Osteoblast (primary cell): Measurements from ENCODE around the gene C11orf71. TPM values are rescaled to one million over a fixed set of nuclear protein-coding genes. Genes with fewer than 3 reads are reported as not detected.

ENCODE experiments used
- DNase-seq: peaks from one replicate; pipeline ENCODE4 v3.0.0; 2011; ENCODE audit warnings: low spot score, mixed read lengths; ENCODE audit not compliant: insufficient read length; ENCODE audit errors: missing footprints
- H2AFZ ChIP-seq: 2 replicates; pipeline ENCODE4 v1.6.0; 2011; ENCODE audit warnings: mild to moderate bottlenecking, low read length
- H3K27ac ChIP-seq: 2 replicates; pipeline ENCODE4 v1.5.1; 2011; ENCODE audit warnings: mild to moderate bottlenecking, low read depth, low read length, moderate library complexity
- H3K27me3 ChIP-seq: 2 replicates; pipeline ENCODE4 v1.6.0; 2012; ENCODE audit warnings: mild to moderate bottlenecking, control low read depth, inconsistent platforms, low read length, moderate library complexity; ENCODE audit not compliant: insufficient read depth
- H3K36me3 ChIP-seq: 2 replicates; pipeline ENCODE4 v1.5.1; 2011; ENCODE audit warnings: mild to moderate bottlenecking, low read length, control low read depth, moderate library complexity; ENCODE audit not compliant: insufficient read depth
- H3K4me1 ChIP-seq: 2 replicates; pipeline ENCODE4 v1.5.1; 2011; ENCODE audit warnings: mild to moderate bottlenecking, low read length, control low read depth, moderate library complexity; ENCODE audit not compliant: insufficient read depth
- H3K4me2 ChIP-seq: 2 replicates; pipeline ENCODE4 v1.6.0; 2011; ENCODE audit warnings: mild to moderate bottlenecking, low read length; ENCODE audit not compliant: insufficient read depth
- H3K4me3 ChIP-seq: fragments of 200-600 bp; sonication (generic); 3 replicates; pipeline ENCODE4 v1.5.1; 2012; ENCODE audit warnings: mild to moderate bottlenecking, low read length, inconsistent platforms; ENCODE audit not compliant: insufficient read depth
- H3K79me2 ChIP-seq: 2 replicates; pipeline ENCODE4 v1.6.0; 2012; ENCODE audit warnings: mild to moderate bottlenecking, low read length, control low read depth, inconsistent platforms; ENCODE audit not compliant: insufficient read depth
- H3K9me3 ChIP-seq: 2 replicates; pipeline ENCODE4 v1.5.1; 2011; ENCODE audit warnings: low read depth, low read length, control low read depth
- H4K20me1 ChIP-seq: 2 replicates; pipeline ENCODE4 v1.6.0; 2012; ENCODE audit warnings: mild to moderate bottlenecking, low read length, control low read depth; ENCODE audit not compliant: insufficient read depth
- total RNA-seq: library from RNA; depleted of rRNA; stranded (reverse); fragments of >200 nt; gene quantifications from 2 replicates; pipeline ENCODE4 v1.2.3, GENCODE V29; 2012
- TF ChIP-seq, protein P1 (sequence below): IDR thresholded peaks from 2 replicates; pipeline ENCODE4 v1.5.1; 2011; ENCODE audit warnings: mild to moderate bottlenecking, low read depth, low read length, moderate library complexity; ENCODE audit errors: extremely low read depth

The C11orf71 gene
- total RNA-seq, 1 donor = 3.3 TPM

DNA sequence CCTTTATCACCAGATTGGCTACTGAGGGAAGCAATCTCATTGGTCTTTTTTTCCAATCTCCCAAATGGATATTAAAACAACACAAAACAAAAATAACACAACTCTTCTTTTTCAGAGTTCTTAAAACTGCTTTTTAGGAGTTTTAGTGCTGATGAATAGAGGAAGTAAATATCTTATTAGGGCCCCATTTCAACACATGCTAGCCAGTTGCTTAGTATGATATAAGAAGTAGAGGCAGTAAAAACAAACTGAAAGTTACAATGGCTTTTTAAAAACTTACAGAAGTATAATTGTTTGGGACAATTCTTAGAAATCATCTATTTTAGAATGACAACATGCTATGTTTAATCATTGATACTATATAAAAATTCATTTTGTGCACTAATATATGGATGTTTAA, 3.4 kb downstream of the C11orf71 start:
- TF ChIP-seq, protein P1, sequence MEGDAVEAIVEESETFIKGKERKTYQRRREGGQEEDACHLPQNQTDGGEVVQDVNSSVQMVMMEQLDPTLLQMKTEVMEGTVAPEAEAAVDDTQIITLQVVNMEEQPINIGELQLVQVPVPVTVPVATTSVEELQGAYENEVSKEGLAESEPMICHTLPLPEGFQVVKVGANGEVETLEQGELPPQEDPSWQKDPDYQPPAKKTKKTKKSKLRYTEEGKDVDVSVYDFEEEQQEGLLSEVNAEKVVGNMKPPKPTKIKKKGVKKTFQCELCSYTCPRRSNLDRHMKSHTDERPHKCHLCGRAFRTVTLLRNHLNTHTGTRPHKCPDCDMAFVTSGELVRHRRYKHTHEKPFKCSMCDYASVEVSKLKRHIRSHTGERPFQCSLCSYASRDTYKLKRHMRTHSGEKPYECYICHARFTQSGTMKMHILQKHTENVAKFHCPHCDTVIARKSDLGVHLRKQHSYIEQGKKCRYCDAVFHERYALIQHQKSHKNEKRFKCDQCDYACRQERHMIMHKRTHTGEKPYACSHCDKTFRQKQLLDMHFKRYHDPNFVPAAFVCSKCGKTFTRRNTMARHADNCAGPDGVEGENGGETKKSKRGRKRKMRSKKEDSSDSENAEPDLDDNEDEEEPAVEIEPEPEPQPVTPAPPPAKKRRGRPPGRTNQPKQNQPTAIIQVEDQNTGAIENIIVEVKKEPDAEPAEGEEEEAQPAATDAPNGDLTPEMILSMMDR = no peak
- peaks cover 24% of the 10 kb centered on the region for H3K4me1 ChIP-seq
- no peak for DNase-seq

DNA sequence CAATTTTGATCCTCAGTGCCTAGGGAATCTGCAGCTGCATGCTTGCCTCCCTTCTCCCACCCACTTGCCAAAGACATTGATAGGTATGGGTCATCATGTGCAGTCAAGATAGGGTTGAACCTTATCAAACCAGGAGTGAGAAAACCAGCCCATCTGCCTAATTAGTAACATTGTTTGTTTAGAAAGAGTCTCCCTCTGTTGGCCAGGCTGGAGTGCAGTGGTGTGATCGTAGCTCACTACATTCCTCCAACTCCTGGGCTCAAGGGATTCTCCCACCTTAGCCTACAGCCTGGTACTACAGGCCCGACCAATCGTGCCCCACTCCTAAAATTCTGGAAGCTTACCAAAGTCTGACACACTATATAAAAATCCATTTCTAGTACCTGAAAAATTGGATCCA, 4.6 kb downstream of the C11orf71 start:
- H3K4me3 ChIP-seq = no peak overlapping the region
- H4K20me1 ChIP-seq = no peaks in the 10 kb centered on the region
- H3K27me3 ChIP-seq = no peaks in the 10 kb centered on the region
- TF ChIP-seq, protein P1 = peak; percentile 44
- H3K79me2 ChIP-seq = peaks cover 18% of the 10 kb centered on the region
- H3K27ac ChIP-seq = no peak overlapping the region
- no peak overlapping the region for H2AFZ ChIP-seq
- no peak for DNase-seq
- no peaks in the 10 kb centered on the region for H3K36me3 ChIP-seq
- no peak overlapping the region for H3K4me2 ChIP-seq
- no peaks in the 10 kb centered on the region for H3K9me3 ChIP-seq
- peaks cover 24% of the 10 kb centered on the region for H3K4me1 ChIP-seq

More for the DNA sequence above, 3.4 kb downstream of the C11orf71 start:
- no peaks in the 10 kb centered on the region for H4K20me1 ChIP-seq
- H3K27me3 ChIP-seq = no peaks in the 10 kb centered on the region
- no peak overlapping the region for H3K4me3 ChIP-seq
- H3K4me2 ChIP-seq = no peak overlapping the region
- no peaks in the 10 kb centered on the region for H3K9me3 ChIP-seq
- H2AFZ ChIP-seq = no peak overlapping the region
- no peaks in the 10 kb centered on the region for H3K36me3 ChIP-seq
- no peak overlapping the region for H3K27ac ChIP-seq
- peaks cover 29% of the 10 kb centered on the region for H3K79me2 ChIP-seq

DNA sequence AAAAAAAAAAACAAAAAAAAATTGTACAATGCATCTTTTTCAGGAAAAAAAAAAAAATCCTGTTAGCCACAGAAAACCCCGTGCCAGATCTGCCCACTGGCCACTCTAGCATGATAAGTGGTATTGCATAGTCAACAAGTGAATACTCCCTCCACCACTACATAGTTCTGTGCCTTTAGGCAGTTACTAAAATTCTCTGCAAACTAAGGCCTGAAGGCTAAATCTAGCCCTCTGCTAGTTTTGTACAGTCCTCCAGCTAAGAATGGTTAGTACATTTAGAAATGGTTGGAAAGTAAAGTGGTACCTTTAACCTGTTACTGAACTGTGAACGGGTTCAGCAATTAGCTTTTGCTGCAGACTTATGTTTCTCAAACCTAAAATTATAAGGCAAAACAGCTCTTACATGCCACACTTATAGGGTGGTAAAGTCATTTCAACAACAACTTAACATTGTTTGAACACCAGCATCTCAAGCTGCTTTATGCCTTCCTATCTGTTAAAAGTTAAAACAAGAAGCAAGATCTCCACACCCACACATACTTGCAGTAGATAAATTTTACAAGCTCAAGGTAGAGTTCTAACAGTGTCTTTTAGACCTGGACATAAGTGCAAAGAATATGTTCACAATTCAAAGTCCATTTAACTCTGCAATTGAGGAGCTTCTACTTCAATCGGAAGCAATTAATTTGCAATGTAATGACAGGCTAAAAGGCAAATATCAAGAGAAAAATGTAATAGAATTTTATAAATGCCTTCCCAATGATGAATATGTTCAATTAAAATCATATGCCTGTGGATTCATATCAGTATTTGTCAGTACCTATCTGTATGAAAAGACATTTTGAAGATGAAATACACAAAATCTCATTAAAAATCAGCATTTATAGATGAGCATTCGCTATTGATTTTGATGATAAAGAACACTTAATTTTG, 7.3 kb downstream of the C11orf71 start:
- H3K27me3 ChIP-seq = no peaks in the 10 kb centered on the region
- H3K36me3 ChIP-seq = no peaks in the 10 kb centered on the region
- no peak overlapping the region for H2AFZ ChIP-seq
- H3K4me3 ChIP-seq = no peak overlapping the region
- H4K20me1 ChIP-seq = no peaks in the 10 kb centered on the region
- TF ChIP-seq, protein P1 = no peak
- H3K79me2 ChIP-seq = no peaks in the 10 kb centered on the region
- H3K27ac ChIP-seq = no peak overlapping the region
- DNase-seq = peak; percentile 9
- no peak overlapping the region for H3K4me2 ChIP-seq
- no peaks in the 10 kb centered on the region for H3K9me3 ChIP-seq
- H3K4me1 ChIP-seq = peaks cover 7% of the 10 kb centered on the region

DNA sequence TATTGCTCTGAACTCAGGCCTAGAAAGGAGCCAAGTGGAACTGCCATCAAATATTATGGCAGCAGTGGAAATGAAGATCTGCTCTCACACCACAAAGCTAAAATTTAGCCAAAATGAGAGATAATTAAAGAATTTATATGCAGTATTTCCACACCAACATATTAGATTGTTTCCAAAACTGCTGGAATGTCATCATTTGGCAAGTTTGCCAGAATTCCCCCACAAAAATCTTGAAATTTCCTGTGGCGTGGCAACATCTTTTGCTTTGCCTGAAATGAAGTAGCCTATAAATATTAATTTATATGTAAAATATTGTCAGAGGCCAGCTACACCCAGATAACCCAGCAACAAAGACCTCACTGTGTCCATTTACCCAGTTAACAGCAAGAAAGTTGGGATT, 13.8 kb downstream of the C11orf71 start:
- no peaks in the 10 kb centered on the region for H3K36me3 ChIP-seq
- TF ChIP-seq, protein P1 = no peak
- H2AFZ ChIP-seq = no peak overlapping the region
- H3K4me3 ChIP-seq = no peak overlapping the region
- H3K9me3 ChIP-seq = no peaks in the 10 kb centered on the region
- no peaks in the 10 kb centered on the region for H4K20me1 ChIP-seq
- H3K27ac ChIP-seq = no peak overlapping the region
- H3K79me2 ChIP-seq = no peaks in the 10 kb centered on the region
- H3K4me1 ChIP-seq = peaks cover 12% of the 10 kb centered on the region
- no peak overlapping the region for H3K4me2 ChIP-seq
- DNase-seq = no peak
- H3K27me3 ChIP-seq = no peaks in the 10 kb centered on the region
